H9 (cell line): Measurements from ENCODE around the gene CHCHD6. TPM values are rescaled to one million over a fixed set of nuclear protein-coding genes. Genes with fewer than 3 reads are reported as not detected.

Source experiments
- DNase-seq: peaks from one replicate; pipeline ENCODE4 v3.0.0-alpha.2; 2017
- H2AFZ ChIP-seq: one replicate; pipeline ENCODE4 v1.6.1; 2013; ENCODE audit warnings: mild to moderate bottlenecking, low read length, control low read depth, moderate library complexity
- H2AK5ac ChIP-seq: 2 replicates; pipeline ENCODE4 v1.6.1; 2013; ENCODE audit warnings: low read length, control low read depth, mixed read lengths; ENCODE audit not compliant: insufficient read length
- H2BK120ac ChIP-seq: one replicate; pipeline ENCODE4 v1.6.1; 2013; ENCODE audit warnings: low read depth, mild to moderate bottlenecking, low read length, control low read depth, inconsistent platforms; ENCODE audit not compliant: poor library complexity, severe bottlenecking
- H2BK12ac ChIP-seq: 2 replicates; pipeline ENCODE4 v1.6.1; 2013; ENCODE audit warnings: low read length, control low read depth, mixed read lengths, low read depth; ENCODE audit not compliant: insufficient read length
- H2BK15ac ChIP-seq: 2 replicates; pipeline ENCODE4 v1.6.1; 2013; ENCODE audit warnings: low read depth, low read length, control low read depth
- H2BK20ac ChIP-seq: one replicate; pipeline ENCODE4 v1.6.1; 2013; ENCODE audit warnings: low read depth, mild to moderate bottlenecking, low read length, control low read depth, inconsistent platforms; ENCODE audit not compliant: poor library complexity, severe bottlenecking
- H2BK5ac ChIP-seq: 2 replicates; pipeline ENCODE4 v1.6.1; 2013; ENCODE audit warnings: low read length, control low read depth, mixed read lengths; ENCODE audit not compliant: insufficient read length
- H3K14ac ChIP-seq: 2 replicates; pipeline ENCODE4 v1.6.1; 2013; ENCODE audit warnings: low read length, control low read depth; ENCODE audit not compliant: insufficient read depth
- H3K18ac ChIP-seq: 2 replicates; pipeline ENCODE4 v1.6.1; 2013; ENCODE audit warnings: low read depth, mild to moderate bottlenecking, mixed read lengths, low read length, control low read depth; ENCODE audit not compliant: insufficient read length
- H3K23ac ChIP-seq: 2 replicates; pipeline ENCODE4 v1.6.1; 2013; ENCODE audit warnings: low read length, control low read depth, mixed read lengths, low read depth; ENCODE audit not compliant: insufficient read length
- H3K23me2 ChIP-seq: 2 replicates; pipeline ENCODE4 v1.6.1; 2013; ENCODE audit warnings: low read depth, mild to moderate bottlenecking, mixed read lengths, low read length, control low read depth; ENCODE audit not compliant: insufficient read length, poor library complexity, severe bottlenecking
- H3K27ac ChIP-seq: 2 replicates; pipeline ENCODE4 v1.5.1; 2013; ENCODE audit warnings: low read length, control low read depth, mixed read lengths, low read depth; ENCODE audit not compliant: insufficient read length
- H3K27me3 ChIP-seq: 2 replicates; pipeline ENCODE4 v1.6.1; 2013; ENCODE audit warnings: low read length, control low read depth, inconsistent platforms; ENCODE audit not compliant: insufficient read depth
- H3K4ac ChIP-seq: 2 replicates; pipeline ENCODE4 v1.6.1; 2013; ENCODE audit warnings: low read depth, mild to moderate bottlenecking, control low read depth, inconsistent platforms, low read length, moderate library complexity
- H3K4me1 ChIP-seq: 2 replicates; pipeline ENCODE4 v1.6.1; 2013; ENCODE audit warnings: low read length, control low read depth, inconsistent platforms; ENCODE audit not compliant: insufficient read depth
- H3K4me2 ChIP-seq: 2 replicates; pipeline ENCODE4 v1.6.1; 2013; ENCODE audit warnings: low read length, control low read depth, mixed read lengths; ENCODE audit not compliant: insufficient read length, insufficient read depth
- H3K56ac ChIP-seq: 2 replicates; pipeline ENCODE4 v1.6.1; 2013; ENCODE audit warnings: low read depth, mild to moderate bottlenecking, mixed read lengths, low read length, control low read depth; ENCODE audit not compliant: insufficient read length
- H3K79me1 ChIP-seq: 2 replicates; pipeline ENCODE4 v1.6.1; 2013; ENCODE audit warnings: low read depth, mild to moderate bottlenecking, moderate library complexity, low read length, control low read depth, inconsistent platforms; ENCODE audit not compliant: insufficient read depth, poor library complexity, severe bottlenecking
- H3K79me2 ChIP-seq: 2 replicates; pipeline ENCODE4 v1.6.1; 2013; ENCODE audit warnings: low read length, control low read depth, inconsistent platforms; ENCODE audit not compliant: insufficient read depth
- H3K9ac ChIP-seq: 2 replicates; pipeline ENCODE4 v1.6.1; 2013; ENCODE audit warnings: low read length, control low read depth, mixed read lengths; ENCODE audit not compliant: insufficient read length; ENCODE audit errors: extremely low read depth
- H3K9me3 ChIP-seq: one replicate; pipeline ENCODE4 v1.6.1; 2013; ENCODE audit warnings: low read depth, low read length, inconsistent platforms; ENCODE audit not compliant: control insufficient read depth
- H3T11ph ChIP-seq: one replicate; pipeline ENCODE4 v1.6.1; 2013; ENCODE audit warnings: mild to moderate bottlenecking, low read length, control low read depth, inconsistent platforms
- H4K20me1 ChIP-seq: one replicate; pipeline ENCODE4 v1.6.1; 2013; ENCODE audit not compliant: control insufficient read depth, insufficient read length, insufficient read depth
- H4K5ac ChIP-seq: 2 replicates; pipeline ENCODE4 v1.6.1; 2013; ENCODE audit warnings: low read depth, mild to moderate bottlenecking, mixed read lengths, low read length, control low read depth; ENCODE audit not compliant: insufficient read length
- H4K8ac ChIP-seq: replicated peaks from 2 replicates; pipeline ENCODE4 v1.6.1; 2013; ENCODE audit warnings: low read length, control low read depth, mixed read lengths, low read depth; ENCODE audit not compliant: insufficient read length
- H4K91ac ChIP-seq: 2 replicates; pipeline ENCODE4 v1.6.1; 2013; ENCODE audit warnings: low read depth, mild to moderate bottlenecking, moderate library complexity, mixed read lengths, low read length, control low read depth; ENCODE audit not compliant: insufficient read length
- H3K27ac Mint-ChIP-seq, 3 experiments: 2 replicates in 2 of 3; 3 replicates in 1 of 3; pipeline ENCODE4 v1.8.0; 2020 to 2021; ENCODE audit warnings: mixed read lengths in 3 of 3, mild to moderate bottlenecking in 1 of 3, moderate library complexity in 1 of 3
- H3K27me3 Mint-ChIP-seq: 2 replicates; pipeline ENCODE4 v1.8.0; 2021; ENCODE audit warnings: low read depth, mild to moderate bottlenecking, moderate library complexity, mixed read lengths
- H3K36me3 Mint-ChIP-seq, 3 experiments: 2 replicates in 2 of 3; 3 replicates in 1 of 3; pipeline ENCODE4 v1.8.0; 2020 to 2021; ENCODE audit warnings: low read depth in 3 of 3, mixed read lengths in 3 of 3; ENCODE audit not compliant: insufficient read depth in 1 of 3
- H3K4me1 Mint-ChIP-seq, 2 experiments: 2 replicates each; pipeline ENCODE4 v1.8.0; 2020; ENCODE audit warnings: mixed read lengths in 2 of 2
- H3K4me3 Mint-ChIP-seq, 2 experiments: 2 replicates in 1 of 2; 3 replicates in 1 of 2; pipeline ENCODE4 v1.8.0; 2020 to 2021; ENCODE audit warnings: mild to moderate bottlenecking in 2 of 2, mixed read lengths in 2 of 2, moderate library complexity in 1 of 2
- H3K9me3 Mint-ChIP-seq, 2 experiments: 2 replicates in 1 of 2; 3 replicates in 1 of 2; pipeline ENCODE4 v1.8.0; 2020; ENCODE audit warnings: mild to moderate bottlenecking in 2 of 2, mixed read lengths in 2 of 2, moderate library complexity in 1 of 2
- CTCF ChIP-seq: fragments of 200-600 bp; sonication (generic); conservative IDR thresholded peaks from 3 replicates; pipeline ENCODE4 v1.8.0; 2021; ENCODE audit warnings: antibody characterized with exemption, mild to moderate bottlenecking
- WGBS: extraction: QIAGEN DNeasy Blood & Tissue Kit; methylation state at CpG from one replicate; pipeline ENCODE4 v1.1.7; 2013; ENCODE audit warnings: missing lambda C conversion rate, low lambda C conversion rate, mixed read lengths; ENCODE audit not compliant: insufficient read length; ENCODE audit errors: extremely low coverage; 5-methylcytosine and 5-hydroxymethylcytosine counted together
- total RNA-seq: library from RNA; stranded (reverse); gene quantifications from 2 replicates; pipeline ENCODE4 v1.2.1, GENCODE V29; 2021

CHCHD6 gene
- total RNA-seq, 1 experiment from 2014 or later = 34.2 TPM

GRCh38 chr3:126658584-126658983, 45.5 kb upstream of the CHCHD6 start:
- no peak overlapping the region for H3K27ac ChIP-seq
- H3K27me3 ChIP-seq = no peaks in the 10 kb centered on the region
- H3K56ac ChIP-seq = no peak overlapping the region
- DNase-seq = no peak
- no peak overlapping the region for H3K9ac ChIP-seq
- no peak overlapping the region for H3T11ph ChIP-seq
- H3K27ac Mint-ChIP-seq = no peak overlapping the region
- no peaks in the 10 kb centered on the region for H3K79me1 ChIP-seq
- peaks cover 9 to 10% of the 10 kb centered on the region in 2 experiments for H3K4me1 Mint-ChIP-seq
- H2BK20ac ChIP-seq = no peak overlapping the region
- no peak overlapping the region for H2BK12ac ChIP-seq
- H4K5ac ChIP-seq = no peak overlapping the region
- H3K23ac ChIP-seq = no peak overlapping the region
- H3K27me3 Mint-ChIP-seq = peaks cover 73% of the 10 kb centered on the region
- H2BK120ac ChIP-seq = no peak overlapping the region
- no peak overlapping the region for H2BK5ac ChIP-seq
- no peak overlapping the region for H4K8ac ChIP-seq
- no peaks in the 10 kb centered on the region for H4K20me1 ChIP-seq
- no peak overlapping the region for H2AK5ac ChIP-seq
- H3K14ac ChIP-seq = no peak overlapping the region
- no peak for TF ChIP-seq CTCF
- peaks cover 0 to 2% (median 1%) of the 10 kb centered on the region in 3 experiments; a peak in 3 of 7 replicates for H3K36me3 Mint-ChIP-seq
- H3K4ac ChIP-seq = no peak overlapping the region
- no peaks in the 10 kb centered on the region for H3K23me2 ChIP-seq
- no peak overlapping the region for H2BK15ac ChIP-seq
- H3K18ac ChIP-seq = no peak overlapping the region
- H3K79me2 ChIP-seq = no peaks in the 10 kb centered on the region
- H3K9me3 Mint-ChIP-seq = peaks cover 10 to 11% of the 10 kb centered on the region in 2 experiments; a peak in 4 of 5 replicates
- no peak overlapping the region for H2AFZ ChIP-seq
- H3K4me1 ChIP-seq = no peaks in the 10 kb centered on the region
- H3K9me3 ChIP-seq = no peaks in the 10 kb centered on the region
- no peak overlapping the region for H3K4me3 Mint-ChIP-seq
- no peak overlapping the region for H4K91ac ChIP-seq
- no CpG with 5 or more reads among the region's 3 CpGs for WGBS
- no peak overlapping the region for H3K4me2 ChIP-seq
